GM12865 (cell line): ENCODE measurements around the gene PPFIA1.
A peak's percentile ranks its signal among the peaks of the same experiment; 100 is the strongest.

Source experiments
- DNase-seq: peaks from one replicate; pipeline ENCODE4 v3.0.0; 2010; ENCODE audit warnings: low read depth
- H3K4me3 ChIP-seq: 2 replicates; pipeline ENCODE4 v1.5.1; 2011; ENCODE audit warnings: mild to moderate bottlenecking, low read depth, low read length, control low read depth
- CTCF ChIP-seq: IDR thresholded peaks from 2 replicates; pipeline ENCODE4 v1.5.1; 2011; ENCODE audit warnings: low read length, control low read depth, low read depth, inconsistent platforms; ENCODE audit not compliant: insufficient read depth; ENCODE audit errors: missing control alignments

PPFIA1 gene

GRCh38 chr11:70270104-70270876, at the start of gene PPFIA1:
PPFIA1 (plus strand) TSS chr11:70270690; CDS start chr11:70272173, 1,483 bp downstream.
- TF ChIP-seq CTCF: peak; percentile 11
- DNase-seq: peak; percentile 97

GRCh38 chr11:70220920-70221319, 49.6 kb upstream of the PPFIA1 start:
- no peak for TF ChIP-seq CTCF
- H3K4me3 ChIP-seq: no peak overlapping the region
- DNase-seq: no peak

More at GRCh38 chr11:70270104-70270876, at the start of gene PPFIA1:
- peak within 1 kb of the TSS; percentile 86 for H3K4me3 ChIP-seq

- no peak for DNase-seq
Measured at GRCh38 chr11:70225681-70226177, 44.8 kb upstream of the PPFIA1 start.

GRCh38 chr11:70226183-70226582, 44.3 kb upstream of the PPFIA1 start:
- TF ChIP-seq CTCF: no peak
- DNase-seq: no peak
- no peak overlapping the region for H3K4me3 ChIP-seq

More at GRCh38 chr11:70225681-70226177, 44.8 kb upstream of the PPFIA1 start:
- no peak overlapping the region for H3K4me3 ChIP-seq
- TF ChIP-seq CTCF: no peak

GRCh38 chr11:70226967-70227366, 43.5 kb upstream of the PPFIA1 start:
- no peak overlapping the region for H3K4me3 ChIP-seq
- no peak for DNase-seq
- peak; percentile 31 for TF ChIP-seq CTCF

GRCh38 chr11:70229737-70230136, 40.8 kb upstream of the PPFIA1 start:
- no peak for DNase-seq
- TF ChIP-seq CTCF: no peak
- H3K4me3 ChIP-seq: no peak overlapping the region
